ENCODE results near the gene LTA.
A peak's percentile ranks its signal among the peaks of the same experiment; 100 is the strongest.

The LTA gene, protein sequence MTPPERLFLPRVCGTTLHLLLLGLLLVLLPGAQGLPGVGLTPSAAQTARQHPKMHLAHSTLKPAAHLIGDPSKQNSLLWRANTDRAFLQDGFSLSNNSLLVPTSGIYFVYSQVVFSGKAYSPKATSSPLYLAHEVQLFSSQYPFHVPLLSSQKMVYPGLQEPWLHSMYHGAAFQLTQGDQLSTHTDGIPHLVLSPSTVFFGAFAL

GRCh38 chr6:31572041-31572911 lies at the start of gene LTA:
Gene LTA, plus strand, starts transcription at chr6:31572289. Its CDS starts 454 bp downstream, at chr6:31572743.
- no peak for DNase-seq

- DNase-seq = no peak
These were observed 46.5 kb upstream of the LTA start for GRCh38 chr6:31525553-31525931.

GRCh38 chr6:31525932-31526591 lies 46.0 kb upstream of the LTA start:
- DNase-seq = no peak

DNA sequence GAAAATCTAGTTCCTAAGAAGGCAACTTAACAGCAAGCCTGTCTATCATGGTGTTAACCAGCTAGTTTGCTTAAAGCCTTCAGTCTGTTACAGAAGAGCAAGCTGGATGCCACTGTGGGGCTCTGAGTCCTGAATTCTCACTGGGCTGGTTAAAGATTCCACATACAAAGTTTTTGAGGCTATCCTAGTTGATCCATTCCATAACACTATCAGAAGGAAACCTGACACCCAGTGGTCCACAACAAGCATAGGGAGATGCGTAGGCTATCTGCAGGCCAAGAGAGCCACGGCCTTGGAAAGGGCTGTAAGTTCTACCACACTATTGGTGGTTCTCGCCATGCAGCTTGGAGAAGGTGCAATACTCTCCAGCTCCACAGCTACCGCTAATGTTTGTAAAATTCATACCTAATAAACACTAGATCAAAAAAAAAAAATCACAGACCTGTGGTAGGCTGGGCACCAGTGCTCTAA lies 43.7 kb upstream of the LTA start:
- no peak for DNase-seq

GRCh38 chr6:31528821-31529328 lies 43.2 kb upstream of the LTA start, which contains the start of gene MCCD1:
Gene MCCD1, plus strand, starts transcription at chr6:31528962. Its CDS starts 53 bp downstream, at chr6:31529015.
- DNase-seq = no peak

- no peak for DNase-seq
These were observed 42.5 kb upstream of the LTA start for GRCh38 chr6:31529329-31530150.

GRCh38 chr6:31530659-31531058 lies 41.4 kb upstream of the LTA start:
- no peak for DNase-seq

DNA sequence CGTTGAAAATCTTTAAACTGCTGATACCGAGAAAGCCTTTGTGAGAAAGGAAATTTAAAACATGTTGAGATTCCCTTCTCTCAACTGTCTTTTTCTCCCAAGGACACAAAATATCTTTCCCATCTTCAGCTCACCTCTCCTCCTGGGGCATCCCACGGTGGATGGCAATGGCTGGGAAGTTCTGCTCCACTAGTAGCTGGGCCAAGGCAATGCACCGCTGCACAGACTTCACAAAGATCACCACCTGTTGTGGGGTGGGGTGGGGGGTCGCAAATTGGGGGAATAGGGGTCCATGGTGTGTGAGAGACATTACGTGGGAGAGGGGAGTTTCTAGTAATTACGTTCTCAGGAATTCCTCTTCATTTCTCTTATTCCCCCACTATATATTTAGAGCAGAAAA lies 40.9 kb upstream of the LTA start:
- DNase-seq = no peak

GRCh38 chr6:31531771-31532643 lies 40.1 kb upstream of the LTA start:
- DNase-seq = no peak

- no peak for DNase-seq
These were observed 39.2 kb upstream of the LTA start for GRCh38 chr6:31532644-31533454.

- no peak for DNase-seq
These were observed 38.6 kb upstream of the LTA start for GRCh38 chr6:31533455-31533841.

GRCh38 chr6:31534011-31534410 lies 38.1 kb upstream of the LTA start:
- no peak for DNase-seq

DNA sequence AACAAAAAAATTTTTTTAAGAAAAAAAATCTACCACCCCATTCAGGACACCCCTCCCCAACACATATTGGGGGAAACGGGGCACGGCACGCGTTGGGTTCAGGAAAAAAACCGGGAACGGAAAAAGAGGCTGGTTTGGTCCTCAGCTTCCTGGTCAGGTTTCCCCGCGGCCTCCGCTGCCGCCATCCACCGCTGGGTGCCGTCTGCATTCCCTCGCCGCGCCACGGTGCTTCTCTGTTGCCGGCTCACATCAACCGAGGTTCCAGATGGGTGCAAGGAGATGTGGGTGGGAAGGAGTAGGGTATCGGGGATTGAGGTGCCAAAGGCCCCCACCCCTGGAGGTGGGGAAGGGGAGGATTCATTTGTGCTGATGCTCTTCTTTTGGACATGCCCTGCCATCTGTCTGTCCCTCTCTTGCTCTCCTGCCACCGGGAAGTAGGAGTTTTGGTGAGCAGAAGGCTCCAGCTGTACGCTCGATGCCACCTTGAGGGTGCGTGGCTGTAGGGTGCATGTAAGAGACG lies 37.5 kb upstream of the LTA start:
- no peak for DNase-seq

DNA sequence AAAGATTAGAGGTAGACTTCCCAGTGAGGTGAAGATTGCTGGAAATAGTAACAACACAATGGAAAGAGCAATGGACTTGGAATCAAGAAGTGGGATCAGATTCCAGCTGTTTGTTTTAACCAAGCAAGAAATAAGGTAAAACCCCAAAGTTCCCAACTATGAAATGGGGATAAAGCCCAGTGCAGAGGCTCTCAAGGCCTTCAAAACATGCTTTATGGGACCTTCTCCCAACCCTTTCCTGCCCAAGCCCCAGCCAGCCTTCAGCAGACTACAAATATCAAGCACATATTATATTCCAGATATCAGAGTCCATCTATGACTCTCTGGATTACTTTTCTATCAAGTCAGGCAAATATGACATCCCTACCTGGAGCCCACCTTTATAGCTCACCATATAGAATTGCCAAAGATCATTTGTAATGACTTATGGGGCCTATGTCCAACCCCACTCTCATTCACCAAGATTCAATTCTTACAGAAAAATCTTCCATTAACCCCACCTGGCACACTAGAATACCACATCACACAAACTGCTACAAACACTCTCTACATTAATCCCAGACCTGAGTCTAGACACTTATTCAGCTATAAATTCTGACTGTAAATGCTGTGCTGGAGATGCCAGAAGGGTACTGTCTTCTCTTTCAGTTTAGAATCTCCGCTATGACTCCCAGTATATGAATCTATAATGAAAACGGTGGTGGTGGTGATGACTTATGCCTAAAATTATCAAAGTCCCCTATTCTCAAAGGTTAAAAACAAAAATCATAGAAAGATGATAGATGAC lies 36.4 kb upstream of the LTA start:
- DNase-seq = no peak

DNA sequence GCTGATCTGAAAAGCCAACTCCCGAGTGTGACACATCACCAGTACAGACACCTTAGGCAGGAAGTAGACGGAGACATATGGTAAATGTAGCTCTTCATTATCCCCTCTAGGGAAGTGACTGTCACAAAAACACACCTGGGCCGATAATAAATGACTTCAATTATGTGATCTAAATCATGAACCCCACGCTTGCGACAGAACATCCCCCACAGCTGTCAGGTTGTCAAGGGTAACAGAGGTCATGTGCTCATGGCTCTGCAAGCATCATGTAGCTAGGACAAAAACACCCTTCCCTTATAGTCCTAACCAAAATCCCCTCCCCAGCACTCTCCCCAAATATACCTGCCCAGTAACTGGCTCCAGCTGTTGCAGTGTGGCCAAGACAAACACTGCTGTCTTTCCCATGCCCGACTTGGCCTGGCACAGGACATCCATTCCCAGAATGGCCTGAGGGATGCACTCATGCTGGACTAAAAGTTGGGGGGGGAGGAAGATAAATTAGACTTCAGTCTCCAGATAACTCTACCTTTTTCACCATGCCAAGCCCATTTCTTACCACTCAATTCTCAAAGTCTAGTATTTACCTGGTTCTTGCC lies 33.2 kb upstream of the LTA start:
- no peak for DNase-seq

GRCh38 chr6:31540640-31541039 lies 31.4 kb upstream of the LTA start:
- no peak for DNase-seq

- DNase-seq = no peak
These were observed 30.9 kb upstream of the LTA start for GRCh38 chr6:31541059-31541657.

DNA sequence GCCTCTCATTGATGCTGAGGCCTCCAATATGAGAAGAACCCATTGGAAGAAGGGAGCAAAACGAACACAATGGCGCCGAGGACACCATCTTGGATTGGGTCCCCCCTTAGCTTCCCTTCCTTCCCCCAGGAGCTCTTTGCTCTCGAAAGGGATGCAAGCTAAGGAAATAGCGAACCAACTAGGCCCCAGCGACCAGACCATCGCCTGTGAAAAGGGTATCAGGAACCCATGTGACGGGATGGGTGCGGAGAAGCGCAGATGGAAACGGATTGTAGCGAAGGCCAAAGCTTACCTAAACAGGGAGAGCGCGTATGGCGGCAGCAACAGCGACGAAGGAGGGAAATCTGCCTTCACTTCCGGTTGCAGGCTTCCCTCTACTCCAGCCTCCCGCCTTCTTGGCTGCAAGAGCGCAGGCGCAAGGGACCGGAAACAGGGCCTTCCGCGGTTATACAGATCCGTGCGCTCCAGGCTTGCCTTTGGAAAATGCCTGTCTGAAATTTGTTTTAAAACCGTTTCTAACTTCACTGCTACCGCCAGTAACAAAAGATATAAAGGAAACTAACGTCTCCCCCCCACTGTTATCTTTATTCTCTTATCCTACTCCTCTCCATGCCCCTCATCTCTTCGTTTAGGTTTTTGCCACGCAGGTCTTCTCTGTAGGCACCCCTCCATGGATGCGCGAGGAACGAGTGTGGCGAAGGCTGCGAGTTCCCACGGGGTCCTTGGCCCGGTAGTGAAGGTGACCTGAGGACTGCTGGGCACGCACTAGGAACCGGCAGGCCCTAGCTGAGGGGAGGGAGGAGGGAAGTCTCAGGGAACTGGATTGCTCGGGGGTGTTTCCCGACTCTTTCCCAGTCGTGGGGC lies 30.2 kb upstream of the LTA start, which contains the start of gene DDX39B:
TSS of gene DDX39B (minus strand) at position 346 of the 864 bp plus-strand sequence. CDS start 1,471 bp downstream, outside the sequence.
- DNase-seq = peak; percentile 95
